Ascending aorta (tissue), 2 donors: ENCODE data around the gene ZNF423. TPM values are rescaled to one million over a fixed set of nuclear protein-coding genes. Genes with fewer than 3 reads are reported as not detected.

ENCODE experiments used
- DNase-seq, 2 donors: peaks; one replicate each; pipeline ENCODE4 v3.0.0-alpha.2; 2019; ENCODE audit warnings: low spot score in 2 of 2
- H3K27ac ChIP-seq, 2 donors: fragments of 200-600 bp; sonication (generic); one replicate each; pipeline ENCODE4 v1.5.1; 2016 to 2017; ENCODE audit warnings: mild to moderate bottlenecking in 1 of 2
- H3K27me3 ChIP-seq: fragments of 200-600 bp; sonication (generic); one replicate; pipeline ENCODE4 v1.5.1; 2017
- H3K36me3 ChIP-seq, 2 donors: fragments of 200-600 bp; sonication (generic); one replicate each; pipeline ENCODE4 v1.5.1; 2016
- H3K4me1 ChIP-seq, 2 donors: fragments of 200-600 bp; sonication (generic); one replicate each; pipeline ENCODE4 v1.5.1; 2016 to 2017; ENCODE audit warnings: mild to moderate bottlenecking in 1 of 2
- H3K4me3 ChIP-seq, 2 donors: fragments of 200-600 bp; sonication (generic); one replicate each; pipeline ENCODE4 v1.5.1; 2016 to 2017; ENCODE audit warnings: mild to moderate bottlenecking in 1 of 2
- H3K9me3 ChIP-seq, 2 donors: fragments of 200-600 bp; sonication (generic); one replicate each; pipeline ENCODE4 v1.5.1; 2016
- CTCF ChIP-seq, 3 experiments: fragments of 200-600 bp in 2 of 3; fragments of 450-650 bp in 1 of 3; sonication (generic) in 2 of 3; IDR thresholded peaks; one replicate each; pipeline ENCODE4 v1.5.1; 2016 to 2019; ENCODE audit warnings: antibody characterized with exemption in 3 of 3, mild to moderate bottlenecking in 1 of 3, moderate library complexity in 1 of 3
- intact Hi-C: fragments of 100-400 bp; cut with DNase I; formaldehyde crosslinking; loops from one replicate; pipeline ENCODE4 v1.15.1; 2023
- total RNA-seq: library from RNA; depleted of rRNA; stranded (reverse); fragments of >200 nt; gene quantifications from one replicate; pipeline ENCODE4 v1.1.0, GENCODE V29; 2016

ZNF423 gene
- total RNA-seq, 1 donor from 2014 or later = 42.9 TPM

DNA sequence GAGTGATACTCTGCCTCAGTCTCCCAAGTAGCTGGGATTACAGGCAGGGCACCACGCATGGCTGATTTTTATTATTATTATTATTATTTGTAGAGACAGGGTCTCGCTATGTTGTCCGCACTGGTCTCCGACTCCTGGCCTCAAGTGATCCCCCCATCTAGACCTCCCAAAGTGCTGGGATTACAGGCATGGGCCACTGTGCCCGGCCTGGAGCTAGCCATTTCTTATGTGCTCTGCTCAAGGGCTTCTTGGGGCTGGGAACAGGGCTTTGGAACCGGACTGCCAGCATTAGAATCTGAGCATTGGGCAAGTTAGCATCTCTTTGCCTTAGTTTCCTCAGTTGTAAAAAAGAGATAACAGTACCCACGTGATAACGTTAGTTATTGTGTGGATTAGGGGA, 371.0 kb downstream of the ZNF423 start:
- DNase-seq = peak in 1 of 2 donors; percentile 40
- peak overlapping the region; percentile 27 to 40 for H3K4me3 ChIP-seq
- peaks cover 8 to 17% of the 10 kb centered on the region in 2 donors for H3K9me3 ChIP-seq
- peaks cover 0 to 5% of the 10 kb centered on the region in 2 donors for H3K4me1 ChIP-seq
- TF ChIP-seq CTCF (IDR thresholded peaks at IDR 0.05) = no peak
- intact Hi-C loops = no loop called here
- H3K27ac ChIP-seq = peak overlapping the region; percentile 52 to 66
- H3K27me3 ChIP-seq = no peaks in the 10 kb centered on the region
- H3K36me3 ChIP-seq = no peaks in the 10 kb centered on the region

GRCh38 chr16:49484451-49484849, 371.5 kb downstream of the ZNF423 start:
- peak overlapping the region; percentile 52 to 66 for H3K27ac ChIP-seq
- peak overlapping the region; percentile 27 to 40 for H3K4me3 ChIP-seq
- no peak for TF ChIP-seq CTCF (IDR thresholded peaks at IDR 0.05)
- intact Hi-C loops = no loop called here
- H3K36me3 ChIP-seq = no peaks in the 10 kb centered on the region
- peak; percentile 16 to 83 for DNase-seq
- H3K9me3 ChIP-seq = peaks cover 8 to 17% of the 10 kb centered on the region in 2 donors
- no peaks in the 10 kb centered on the region for H3K27me3 ChIP-seq
- H3K4me1 ChIP-seq = peaks cover 0 to 5% of the 10 kb centered on the region in 2 donors

DNA sequence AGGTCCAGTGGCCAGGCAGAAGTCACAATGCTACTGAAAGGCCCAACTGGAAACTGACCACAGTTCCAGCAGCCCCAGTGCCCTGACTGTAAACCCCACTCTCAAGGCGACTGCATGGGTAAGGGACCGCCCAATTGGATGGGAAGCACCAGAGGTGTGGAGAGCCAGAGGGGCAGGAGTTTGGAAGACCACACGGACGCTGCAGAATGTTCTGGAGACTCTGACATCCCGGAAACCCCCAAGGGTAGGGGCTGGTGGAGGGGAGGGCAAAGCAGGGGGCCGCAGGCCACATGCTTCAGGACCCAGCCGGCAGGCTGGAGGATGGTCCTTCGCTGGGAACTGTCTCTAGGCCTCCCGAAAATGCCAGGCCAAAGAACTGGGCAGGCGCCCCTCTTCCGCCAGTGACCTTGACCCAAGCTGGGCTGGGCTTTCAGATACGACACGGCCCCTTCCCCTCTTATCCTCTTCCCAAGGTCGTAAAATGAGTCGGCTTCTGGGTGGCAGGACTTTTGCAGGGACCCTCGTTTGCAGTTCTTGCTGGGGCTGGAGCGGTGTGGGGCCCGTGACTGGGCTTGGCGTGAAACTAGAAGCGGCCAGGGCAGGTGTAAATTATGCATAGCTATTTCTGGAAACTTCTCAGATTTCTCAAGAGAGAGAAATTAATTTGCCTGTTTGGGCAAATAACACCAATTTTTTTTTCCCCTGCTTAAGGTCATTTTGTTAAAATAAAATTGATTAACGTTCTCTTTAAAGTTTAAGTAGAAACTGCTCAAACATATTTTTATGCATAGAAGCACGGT, 372.1 kb downstream of the ZNF423 start:
- Histone ChIP-seq H3K27ac (peak overlapping the region; percentile 52 to 66), H3K4me3 (peak overlapping the region; percentile 27 to 40), H3K27me3 (no peaks in the 10 kb centered on the region), H3K4me1 (peaks cover 0 to 9% of the 10 kb centered on the region in 2 donors), H3K9me3 (peaks cover 5 to 17% of the 10 kb centered on the region in 2 donors), H3K36me3 (no peaks in the 10 kb centered on the region)
- no peak for TF ChIP-seq CTCF (IDR thresholded peaks at IDR 0.05)
- peak in 1 of 2 donors; percentile 52 for DNase-seq
- intact Hi-C loops = no loop called here

DNA sequence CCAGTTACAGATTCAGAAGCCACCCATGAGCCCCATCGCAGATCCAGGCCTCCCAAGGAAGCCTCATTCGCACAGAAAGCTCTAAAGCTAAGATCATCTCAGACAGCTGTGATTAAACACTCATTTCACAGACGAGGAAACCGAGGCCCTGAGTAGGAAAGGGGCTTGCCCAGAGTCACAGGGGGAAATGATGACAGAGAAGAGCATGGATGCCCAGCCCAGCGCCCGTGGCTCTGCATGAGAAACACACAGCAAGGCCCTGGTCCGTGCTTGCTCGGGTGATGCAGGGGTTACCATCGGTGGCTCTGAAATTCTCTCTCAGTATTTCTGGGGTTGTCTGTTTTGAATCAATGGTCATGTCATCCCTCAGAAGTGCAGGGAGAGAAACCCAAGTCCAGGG, 372.7 kb downstream of the ZNF423 start:
- intact Hi-C loops = no loop called here
- DNase-seq = peak in 1 of 2 donors; percentile 52
- H3K36me3 ChIP-seq = no peaks in the 10 kb centered on the region
- H3K4me3 ChIP-seq = no peak overlapping the region
- peaks cover 4 to 17% of the 10 kb centered on the region in 2 donors for H3K9me3 ChIP-seq
- H3K27ac ChIP-seq = no peak overlapping the region
- peaks cover 0 to 10% of the 10 kb centered on the region in 2 donors for H3K4me1 ChIP-seq
- no peaks in the 10 kb centered on the region for H3K27me3 ChIP-seq
- TF ChIP-seq CTCF (IDR thresholded peaks at IDR 0.05) = no peak

- Histone ChIP-seq H3K4me3 (no peak overlapping the region), H3K9me3 (peaks cover 2 to 15% of the 10 kb centered on the region in 2 donors), H3K4me1 (peaks cover 0 to 13% of the 10 kb centered on the region in 2 donors), H3K36me3 (no peaks in the 10 kb centered on the region), H3K27ac (no peak overlapping the region), H3K27me3 (no peaks in the 10 kb centered on the region)
- intact Hi-C loops = no loop called here
- no peak for TF ChIP-seq CTCF (IDR thresholded peaks at IDR 0.05)
- peak in 1 of 2 donors; percentile 38 for DNase-seq
Observed at GRCh38 chr16:49482690-49483089, 373.2 kb downstream of the ZNF423 start.
